Naive thymus-derived CD4-positive, alpha-beta T cell (primary cell): ENCODE results near the gene LONP1. TPM values are rescaled to one million over a fixed set of nuclear protein-coding genes. Genes with fewer than 3 reads are reported as not detected.

Experiments used
- ATAC-seq: fragments of 150-1000 bp; cut with Tn5 transposase; 2 replicates; pipeline ENCODE4 v1.10.0; 2021; ENCODE audit warnings: mild to moderate bottlenecking, moderate library complexity
- CTCF ChIA-PET: fragments of 350-600 bp; sonication (Branson Sonifier 250); formaldehyde crosslinking; loops from one replicate; lab custom pipeline; 2021; ENCODE audit warnings: antibody characterized with exemption; lab: Charles Lee
- POLR2A ChIA-PET: fragments of 350-600 bp; sonication (Branson Sonifier 250); formaldehyde crosslinking; loops from one replicate; lab custom pipeline; 2021; ENCODE audit warnings: antibody characterized with exemption, inconsistent platforms; lab: Charles Lee
- DNase-seq, 9 donors: peaks; one replicate each; pipeline versions ENCODE4 v3.0.0 to v3.0.0-alpha.2; 2020 to 2022; ENCODE audit warnings: mixed read lengths in 1 of 9
- H3K27ac ChIP-seq: one replicate; pipeline ENCODE4 v1.7.0; 2013; ENCODE audit warnings: mild to moderate bottlenecking, low read depth, low read length, moderate library complexity
- H3K27me3 ChIP-seq, 2 donors: one replicate each; pipeline ENCODE4 v1.7.0; 2013; ENCODE audit warnings: low read length in 2 of 2, mild to moderate bottlenecking in 2 of 2, moderate library complexity in 2 of 2; ENCODE audit not compliant: control insufficient read depth in 2 of 2, insufficient read depth in 2 of 2
- H3K36me3 ChIP-seq, 3 experiments: 1 replicate in 2 of 3; 2 replicates in 1 of 3; pipeline ENCODE4 v1.7.0; 2013; ENCODE audit warnings: low read length in 3 of 3, mild to moderate bottlenecking in 3 of 3, moderate library complexity in 1 of 3; ENCODE audit not compliant: insufficient read depth in 3 of 3, control insufficient read depth in 2 of 3
- H3K4me1 ChIP-seq, 2 donors: one replicate each; pipeline ENCODE4 v1.7.0; 2013; ENCODE audit warnings: low read length in 2 of 2, mild to moderate bottlenecking in 2 of 2, moderate library complexity in 1 of 2; ENCODE audit not compliant: control insufficient read depth in 2 of 2, insufficient read depth in 2 of 2
- H3K4me3 ChIP-seq: 2 replicates; pipeline ENCODE4 v1.7.0; 2013; ENCODE audit warnings: mild to moderate bottlenecking, low read length
- H3K9me3 ChIP-seq, 3 experiments: 1 replicate in 2 of 3; 2 replicates in 1 of 3; pipeline ENCODE4 v1.7.0; 2013; ENCODE audit warnings: low read length in 3 of 3; ENCODE audit not compliant: control insufficient read depth in 2 of 3
- H3K27ac Mint-ChIP-seq, 9 donors: one replicate each; pipeline ENCODE4 v1.8.0; 2020 to 2022; ENCODE audit warnings: mixed read lengths in 9 of 9, mild to moderate bottlenecking in 8 of 9, moderate library complexity in 5 of 9, inconsistent platforms in 2 of 9
- H3K27me3 Mint-ChIP-seq, 5 donors: one replicate each; pipeline ENCODE4 v1.8.0; 2021 to 2022; ENCODE audit warnings: mixed read lengths in 5 of 5, mild to moderate bottlenecking in 1 of 5
- H3K36me3 Mint-ChIP-seq, 5 donors: one replicate each; pipeline ENCODE4 v1.8.0; 2020 to 2022; ENCODE audit warnings: mixed read lengths in 5 of 5, mild to moderate bottlenecking in 3 of 5, inconsistent platforms in 1 of 5
- H3K4me1 Mint-ChIP-seq, 7 donors: one replicate each; pipeline ENCODE4 v1.8.0; 2020 to 2022; ENCODE audit warnings: mixed read lengths in 7 of 7, mild to moderate bottlenecking in 3 of 7, inconsistent platforms in 1 of 7
- H3K4me3 Mint-ChIP-seq, 10 donors: one replicate each; pipeline ENCODE4 v1.8.0; 2020 to 2022; ENCODE audit warnings: mild to moderate bottlenecking in 10 of 10, mixed read lengths in 10 of 10, moderate library complexity in 6 of 10, inconsistent platforms in 2 of 10
- H3K9me3 Mint-ChIP-seq, 11 donors: one replicate each; pipeline ENCODE4 v1.8.0; 2020 to 2022; ENCODE audit warnings: mixed read lengths in 11 of 11, mild to moderate bottlenecking in 4 of 11, inconsistent platforms in 1 of 11, moderate library complexity in 1 of 11
- intact Hi-C, 2 donors: fragments of 100-400 bp; cut with micrococcal nuclease; formaldehyde crosslinking; loops; one replicate each; pipeline ENCODE4 v1.15.1; 2023
- polyA plus RNA-seq, 2 donors: library from polyadenylated mRNA; unstranded; fragments of 300-500 nt; fragmentation: Illumina TruSeq; gene quantifications; one replicate each; pipeline ENCODE4 v1.2.3, GENCODE V29; 2021
- total RNA-seq, 6 experiments: library from RNA in 5 of 6; stranded (reverse) in 5 of 6; gene quantifications; 1 replicate in 5 of 6; 2 replicates in 1 of 6; pipeline ENCODE4 v1.2.3 and lab custom pipeline; 2021 to 2026

LONP1 gene
- total and polyA plus RNA-seq, 7 experiments from 2014 or later, result 20.0 to 102 (median 73.6) TPM

DNA sequence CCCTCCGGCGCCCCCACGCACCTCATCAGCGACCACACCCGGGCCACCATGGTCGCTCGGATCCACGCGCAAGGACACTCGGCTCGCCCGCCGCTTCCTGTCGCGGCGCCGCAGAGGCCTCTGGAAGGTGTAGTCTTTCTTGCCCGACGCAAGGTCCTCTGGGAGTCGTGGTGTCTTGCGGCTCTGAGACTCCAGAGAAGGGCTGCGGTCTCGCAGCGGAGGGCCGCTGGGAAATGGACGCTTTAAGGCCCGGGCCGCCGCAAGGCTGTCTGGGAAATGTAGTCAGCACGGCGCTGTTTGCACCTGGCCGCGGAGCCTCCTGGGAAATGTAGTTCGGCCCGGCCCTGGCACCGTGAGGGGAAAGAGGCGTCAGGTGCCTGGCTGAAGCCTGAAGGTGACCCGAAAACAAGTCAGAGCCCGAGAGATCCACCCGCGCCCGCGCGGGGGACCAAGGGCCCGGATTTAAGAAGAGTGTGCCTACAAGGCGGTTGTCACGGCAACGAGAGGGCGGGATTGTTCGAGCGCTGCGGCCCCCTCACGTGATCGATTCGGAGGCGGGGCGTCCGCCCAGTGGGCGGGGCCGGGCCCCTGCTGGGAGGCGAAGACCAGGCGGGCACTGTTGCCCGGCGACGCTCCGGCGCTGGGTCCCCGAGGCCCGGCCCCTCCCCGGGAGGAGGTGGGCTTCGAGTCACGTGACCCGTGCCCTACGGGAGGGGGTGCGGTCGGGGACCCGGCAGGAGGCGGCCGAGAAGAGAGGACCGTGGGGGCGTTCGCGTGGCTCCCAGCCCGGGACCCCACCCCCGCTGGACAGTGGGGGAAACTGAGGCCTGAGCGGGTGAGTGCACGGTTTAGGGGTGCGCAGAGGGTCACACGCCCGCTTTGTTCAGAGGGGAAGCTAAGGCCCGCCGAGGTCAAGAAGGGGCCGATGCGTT is 39.2 kb downstream of the LONP1 start, which contains the start of the genes HSD11B1L and MICOS13:
Gene HSD11B1L (plus strand): TSS at position 591 of the 932 bp plus-strand sequence. CDS start 3,806 bp downstream, outside the sequence.
Gene MICOS13 (minus strand): TSS at position 80 of the 932 bp plus-strand sequence. CDS start 30 bp downstream, at position 50.
- Mint-ChIP-seq H3K9me3 (peaks cover 0 to 4% (median 0%) of the 10 kb centered on the region in 11 donors), H3K4me1 (peaks cover 20 to 33% (median 25%) of the 10 kb centered on the region in 7 donors), H3K27me3 (peaks cover 0 to 18% (median 0%) of the 10 kb centered on the region in 5 donors), H3K27ac (peak within 1 kb of the TSS; percentile 94 to 100 (median 97)), H3K4me3 (peak within 1 kb of the TSS; percentile 85 to 97 (median 94)), H3K36me3 (peaks cover 0 to 4% (median 0%) of the 10 kb centered on the region in 5 donors)
- Histone ChIP-seq H3K9me3 (no peaks in the 10 kb centered on the region), H3K36me3 (peaks cover 0 to 13% (median 0%) of the 10 kb centered on the region in 3 experiments), H3K27ac (peak within 1 kb of the TSS; percentile 98), H3K27me3 (no peaks in the 10 kb centered on the region), H3K4me1 (peaks cover 8 to 18% of the 10 kb centered on the region in 2 donors), H3K4me3 (peak within 1 kb of the TSS; percentile 100)
- intact Hi-C loops, result loop anchor here (1.0 to 10.0 kb wide), 16 partner anchors 10 to 1854 kb away; partner anchors contain the start of genes CATSPERD (in 2 of the 2), LONP1 (in 2 of the 2), RPL36 (in 2 of the 2) and SAFB2 (in 2 of the 2)
- ChIA-PET CTCF (no interaction called here), POLR2A (interaction anchor here (1.0 to 1.7 kb wide), 2 partner anchors 9 to 11 kb away, joined by 3 to 6 read pairs; partner anchors contain the start of gene RPL36)
- ATAC-seq (peak; percentile 96), DNase-seq (peak; percentile 98 to 99 (median 99))

DNA sequence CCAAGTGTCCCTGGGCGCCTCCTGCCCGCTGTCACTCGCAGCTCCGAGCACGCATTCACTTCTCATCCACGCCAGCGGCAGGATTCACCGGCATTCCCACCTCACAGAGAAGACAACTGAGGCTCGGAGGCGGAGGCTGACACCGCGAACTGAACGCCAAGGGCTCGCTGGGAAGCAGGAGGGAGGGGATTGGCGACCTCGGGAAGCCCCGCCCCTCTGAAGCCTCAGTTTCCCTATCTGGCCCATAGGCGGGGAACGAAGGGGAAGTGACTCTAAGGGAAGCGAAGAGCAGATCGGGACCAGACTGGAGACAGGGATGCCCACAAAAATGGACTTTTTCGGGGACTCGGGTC is 39.9 kb downstream of the LONP1 start:
- Histone ChIP-seq H3K27ac (peak overlapping the region; percentile 98), H3K9me3 (no peaks in the 10 kb centered on the region), H3K4me3 (peak overlapping the region; percentile 100), H3K36me3 (peaks cover 0 to 13% (median 0%) of the 10 kb centered on the region in 3 experiments), H3K4me1 (peaks cover 8 to 18% of the 10 kb centered on the region in 2 donors), H3K27me3 (no peaks in the 10 kb centered on the region)
- ATAC-seq (no peak), DNase-seq (no peak)
- intact Hi-C loops, result loop anchor here (1.0 to 10.0 kb wide), 16 partner anchors 10 to 1855 kb away; partner anchors contain the start of genes CATSPERD (in 2 of the 2), LONP1 (in 2 of the 2), RPL36 (in 2 of the 2) and SAFB2 (in 2 of the 2)
- H3K4me1 Mint-ChIP-seq, result peaks cover 20 to 32% (median 25%) of the 10 kb centered on the region in 7 donors
- peak overlapping the region; percentile 85 to 97 (median 94) for H3K4me3 Mint-ChIP-seq
- peaks cover 0 to 6% (median 0%) of the 10 kb centered on the region in 5 donors for H3K36me3 Mint-ChIP-seq
- CTCF ChIA-PET, result no interaction called here
- POLR2A ChIA-PET, result interaction anchor here (0.5 to 1.7 kb wide), 3 partner anchors 10 to 114 kb away, joined by 4 to 6 read pairs (median 4); partner anchors contain the start of genes RPL36, SAFB and SAFB2
- peaks cover 0 to 18% (median 0%) of the 10 kb centered on the region in 5 donors for H3K27me3 Mint-ChIP-seq
- peak overlapping the region; percentile 94 to 100 (median 97) for H3K27ac Mint-ChIP-seq
- peaks cover 0 to 4% (median 0%) of the 10 kb centered on the region in 11 donors for H3K9me3 Mint-ChIP-seq

DNA sequence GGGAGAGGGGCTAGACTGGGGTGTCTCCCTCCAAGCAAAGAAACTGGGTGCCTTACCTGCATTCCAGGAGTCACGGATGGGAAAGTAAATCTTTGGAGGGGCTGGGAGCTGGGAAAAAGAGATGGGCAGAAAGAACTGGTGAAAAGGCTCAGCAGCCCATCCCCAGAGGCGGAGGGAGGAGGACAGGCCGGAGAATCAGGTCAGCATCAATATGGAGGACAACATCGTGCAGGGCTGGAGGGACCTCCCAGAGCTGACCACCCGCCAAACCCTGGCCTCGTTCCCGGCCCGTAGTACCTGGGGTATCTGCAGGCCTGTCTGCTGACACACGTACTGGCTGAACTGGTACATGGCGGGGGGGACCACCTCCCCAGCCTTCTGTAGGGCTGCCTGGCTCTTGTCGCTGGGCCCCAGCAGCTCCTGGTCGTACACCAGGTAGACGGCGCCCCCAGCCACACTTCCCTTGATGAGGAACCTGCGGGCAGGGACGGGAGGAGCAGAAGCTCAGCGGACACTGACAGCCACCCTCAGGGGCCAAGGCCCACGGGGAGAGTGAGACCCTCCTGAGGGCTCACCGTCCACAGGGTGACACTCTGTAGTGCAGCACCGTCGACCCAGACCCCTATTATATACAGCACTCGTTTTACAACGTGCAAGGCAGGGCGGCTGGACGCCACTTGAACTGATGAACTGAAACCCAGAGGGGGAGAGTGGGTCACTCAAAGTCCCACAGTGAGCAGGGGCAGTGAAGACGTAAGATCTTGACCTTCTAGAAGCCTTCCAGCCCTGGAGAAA is 40.5 kb downstream of the LONP1 start:
- Histone ChIP-seq H3K27ac (peak overlapping the region; percentile 98), H3K27me3 (no peaks in the 10 kb centered on the region), H3K9me3 (no peaks in the 10 kb centered on the region), H3K4me1 (peaks cover 8 to 18% of the 10 kb centered on the region in 2 donors), H3K4me3 (peak overlapping the region; percentile 100), H3K36me3 (peaks cover 0 to 13% (median 0%) of the 10 kb centered on the region in 3 experiments)
- peaks cover 20 to 32% (median 25%) of the 10 kb centered on the region in 7 donors for H3K4me1 Mint-ChIP-seq
- intact Hi-C loops, result loop anchor here (1.0 to 10.0 kb wide), 16 partner anchors 11 to 1855 kb away; partner anchors contain the start of genes CATSPERD (in 2 of the 2), LONP1 (in 2 of the 2), RPL36 (in 2 of the 2) and SAFB2 (in 2 of the 2)
- peaks cover 0 to 4% (median 0%) of the 10 kb centered on the region in 11 donors for H3K9me3 Mint-ChIP-seq
- POLR2A ChIA-PET, result interaction anchor here (0.5 to 1.7 kb wide), 4 partner anchors 10 to 115 kb away, joined by 3 to 6 read pairs (median 4); partner anchors contain the start of genes RPL36, SAFB and SAFB2
- peaks cover 0 to 6% (median 0%) of the 10 kb centered on the region in 5 donors for H3K36me3 Mint-ChIP-seq
- ATAC-seq, result no peak
- CTCF ChIA-PET, result no interaction called here
- peaks cover 0 to 18% (median 0%) of the 10 kb centered on the region in 5 donors for H3K27me3 Mint-ChIP-seq
- H3K4me3 Mint-ChIP-seq, result peak overlapping the region; percentile 85 to 97 (median 94)
- H3K27ac Mint-ChIP-seq, result peak overlapping the region; percentile 94 to 100 (median 97)
- no peak for DNase-seq

DNA sequence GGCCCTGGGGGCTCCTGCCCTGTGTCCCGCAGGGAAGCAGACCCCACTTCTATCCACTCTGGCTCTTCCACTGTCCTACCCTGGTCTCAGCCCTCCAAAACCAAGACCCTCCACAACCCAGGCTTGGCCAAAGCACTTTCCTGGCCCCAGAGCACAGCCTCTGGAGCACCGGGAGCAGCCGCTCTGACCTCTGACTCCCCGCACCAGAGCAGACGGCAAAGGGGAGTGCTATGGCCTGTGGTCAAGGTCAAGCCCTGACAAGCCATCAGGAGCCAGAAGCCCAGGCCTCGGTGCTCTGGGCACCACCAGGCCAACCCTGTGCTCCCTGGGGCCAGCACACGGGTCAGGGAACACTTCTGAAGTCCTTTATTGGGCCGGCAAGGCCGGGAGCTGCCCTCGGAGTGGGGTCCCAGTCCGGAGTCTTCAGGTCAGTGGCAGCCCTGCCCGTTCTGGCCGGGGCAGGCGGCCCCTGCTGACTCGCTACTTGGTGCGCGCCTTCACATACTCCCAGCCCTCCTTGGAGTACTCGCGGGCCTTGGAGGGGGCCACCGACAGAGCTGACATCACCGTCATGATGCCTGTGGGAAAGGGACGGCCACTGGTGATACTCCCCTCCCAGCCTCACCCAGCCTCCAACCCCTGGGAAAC is 41.8 kb downstream of the LONP1 start:
- Mint-ChIP-seq H3K36me3 (peaks cover 0 to 13% (median 0%) of the 10 kb centered on the region in 5 donors), H3K27me3 (peaks cover 0 to 17% (median 0%) of the 10 kb centered on the region in 5 donors), H3K9me3 (peaks cover 0 to 9% (median 0%) of the 10 kb centered on the region in 11 donors), H3K4me1 (peaks cover 20 to 32% (median 25%) of the 10 kb centered on the region in 7 donors), H3K4me3 (peak overlapping the region in 1 of 10 donors; percentile 85), H3K27ac (peak overlapping the region in 1 of 9 donors; percentile 97)
- intact Hi-C loops, result no loop called here
- POLR2A ChIA-PET, result no interaction called here
- Histone ChIP-seq H3K9me3 (no peaks in the 10 kb centered on the region), H3K27me3 (no peaks in the 10 kb centered on the region), H3K4me3 (no peak overlapping the region), H3K4me1 (peaks cover 8 to 18% of the 10 kb centered on the region in 2 donors), H3K36me3 (peaks cover 0 to 13% (median 0%) of the 10 kb centered on the region in 3 experiments), H3K27ac (no peak overlapping the region)
- no peak for ATAC-seq
- no peak for DNase-seq
- CTCF ChIA-PET, result no interaction called here

DNA sequence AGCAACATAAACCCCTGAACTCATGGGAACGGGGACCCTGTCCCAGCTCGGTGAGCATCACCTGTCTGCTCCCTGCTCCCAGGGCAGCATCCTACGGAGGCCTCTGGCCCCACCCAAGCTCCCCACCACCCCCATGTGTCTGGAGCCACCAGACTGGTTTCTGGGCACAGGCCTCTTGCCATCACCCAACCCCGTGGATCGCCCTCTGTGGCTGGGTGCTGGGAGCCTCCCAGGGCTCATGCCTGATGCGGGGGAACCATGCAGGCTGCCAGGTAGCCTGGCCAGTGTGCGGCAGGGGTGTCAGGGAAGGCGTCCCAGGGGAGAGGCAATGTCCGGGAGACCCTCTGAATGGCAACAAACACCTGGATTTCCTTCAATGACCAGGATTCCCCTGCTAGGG is 42.4 kb downstream of the LONP1 start:
- no peak overlapping the region for H3K27ac Mint-ChIP-seq
- H3K9me3 ChIP-seq, result no peaks in the 10 kb centered on the region
- ChIA-PET POLR2A (no interaction called here), CTCF (no interaction called here)
- intact Hi-C loops, result no loop called here
- H3K4me1 ChIP-seq, result peaks cover 8 to 18% of the 10 kb centered on the region in 2 donors
- peaks cover 0 to 15% (median 0%) of the 10 kb centered on the region in 5 donors for H3K27me3 Mint-ChIP-seq
- peaks cover 20 to 32% (median 25%) of the 10 kb centered on the region in 7 donors for H3K4me1 Mint-ChIP-seq
- peaks cover 0 to 16% (median 0%) of the 10 kb centered on the region in 5 donors for H3K36me3 Mint-ChIP-seq
- no peak overlapping the region for H3K4me3 Mint-ChIP-seq
- H3K9me3 Mint-ChIP-seq, result peaks cover 0 to 9% (median 0%) of the 10 kb centered on the region in 11 donors
- ATAC-seq (no peak), DNase-seq (no peak)
- no peak overlapping the region for H3K27ac ChIP-seq
- no peaks in the 10 kb centered on the region for H3K27me3 ChIP-seq
- H3K36me3 ChIP-seq, result peaks cover 0 to 13% (median 0%) of the 10 kb centered on the region in 3 experiments
- H3K4me3 ChIP-seq, result no peak overlapping the region
